ENCODE results near the gene ZSCAN22.
"Not testable (repeated sequence)": the region's sequence is repeated elsewhere in the genome, so short reads cannot be mapped to it uniquely, and the experiment has no call there.

ZSCAN22 gene

DNA sequence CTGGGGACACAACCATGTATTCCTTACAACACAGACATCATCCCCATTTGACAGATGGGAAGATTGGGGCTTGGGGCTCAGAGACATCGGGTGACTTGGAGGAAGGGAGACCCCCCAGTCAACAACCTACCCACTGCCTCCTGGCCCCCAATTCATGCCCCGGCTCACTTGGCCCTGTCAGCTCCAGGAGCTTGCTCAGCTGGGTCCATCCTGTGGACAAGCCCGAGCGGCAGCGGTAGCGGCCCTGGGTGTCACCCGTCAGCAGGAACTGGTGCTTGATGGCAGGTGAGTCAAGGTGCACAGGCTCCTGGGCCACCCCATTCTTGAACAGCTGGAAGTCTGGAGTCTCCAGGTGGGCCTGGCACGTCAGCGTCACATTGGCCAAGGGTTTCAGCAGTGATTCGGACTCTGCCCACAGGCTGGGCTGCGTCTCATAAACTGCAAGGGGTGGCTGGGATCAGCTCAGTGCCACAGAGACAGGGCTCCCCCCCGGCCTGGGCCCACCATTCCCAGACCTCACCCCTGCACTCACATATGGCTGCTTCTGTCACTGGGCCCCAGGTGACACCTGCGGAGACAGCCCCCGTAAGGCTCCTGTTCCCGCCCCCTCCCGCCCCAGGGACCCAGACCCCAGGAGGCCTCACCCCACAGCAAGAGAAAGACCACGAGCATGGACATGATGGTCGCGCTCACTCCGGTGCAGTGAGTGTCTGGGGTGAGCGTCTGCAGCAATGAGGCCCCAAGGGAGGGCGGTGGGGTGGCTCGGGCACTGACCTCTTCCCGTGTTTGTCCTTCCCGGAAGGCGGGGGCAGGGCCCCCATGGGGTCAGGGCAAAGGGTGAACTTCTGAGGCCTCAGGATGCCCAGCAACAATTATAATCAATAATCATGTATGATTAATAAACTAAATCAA, 26.2 kb downstream of the ZSCAN22 start, which contains the start of gene A1BG:
Gene A1BG, minus strand, starts transcription at position 733 of the 912 bp plus-strand sequence. Its CDS starts 55 bp downstream, at position 678.
- no peak for DNase-seq

DNA sequence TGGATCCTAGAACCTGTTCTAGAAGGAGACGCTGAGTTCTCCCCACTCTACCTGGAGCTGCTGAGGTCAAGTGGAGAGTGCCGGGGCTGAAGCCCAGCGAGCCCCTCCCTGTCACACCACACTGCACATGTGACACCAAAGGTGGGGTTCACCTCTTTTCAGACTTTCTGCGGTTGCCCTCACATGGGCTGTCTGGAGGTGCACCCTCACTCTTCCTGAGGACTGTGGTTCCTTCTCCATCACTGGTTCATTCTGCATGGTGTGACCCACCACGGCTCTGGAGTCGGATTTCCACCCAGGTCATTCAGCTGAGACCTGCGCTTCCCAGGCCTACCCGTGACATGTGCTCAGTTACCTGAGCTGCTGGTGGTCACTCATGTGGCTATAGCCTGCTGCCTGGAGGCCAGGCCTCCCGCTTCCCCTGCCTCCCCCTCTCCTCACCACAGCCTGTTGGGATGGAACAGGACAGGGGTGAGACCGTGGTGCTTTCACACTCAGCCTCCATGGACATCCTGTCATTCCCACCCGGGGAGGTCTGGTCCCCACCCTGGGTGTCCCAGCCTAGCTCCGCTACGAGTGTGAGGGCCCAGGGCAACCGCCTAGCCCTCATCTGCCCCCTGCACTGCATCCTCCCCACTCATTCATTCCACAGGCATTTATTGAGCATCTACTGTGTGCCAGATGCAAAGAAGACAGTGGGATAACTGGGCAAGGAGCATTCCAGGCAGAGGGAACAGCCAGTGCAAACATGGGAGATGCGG, 27.1 kb downstream of the ZSCAN22 start:
- no peak for DNase-seq

DNA sequence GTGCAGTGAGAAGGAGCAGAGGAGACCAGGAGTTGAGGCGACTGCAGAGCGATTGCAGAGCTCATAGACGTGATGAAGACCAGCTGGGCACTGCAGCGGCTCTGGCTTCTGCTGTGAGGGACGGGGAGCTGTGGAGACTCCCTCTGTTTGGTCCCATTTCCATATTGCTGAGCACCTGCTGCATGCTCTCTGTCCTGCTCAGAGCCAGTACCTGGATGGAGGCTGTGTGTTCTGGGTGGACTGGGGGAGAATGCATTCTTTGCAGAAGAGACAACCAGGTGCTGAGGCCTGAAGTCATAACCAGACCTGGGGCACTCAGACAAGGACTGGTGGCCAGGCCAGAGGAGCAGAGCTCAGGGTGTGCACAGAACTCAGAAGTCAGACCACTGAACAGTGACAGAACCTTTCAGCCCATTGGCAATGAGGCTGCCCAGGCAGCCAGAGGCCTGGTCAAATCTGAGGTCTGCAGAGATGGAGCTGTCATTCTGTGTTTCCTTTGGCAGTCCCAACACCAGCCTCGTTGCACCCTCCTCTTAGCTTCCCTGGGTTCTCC, 27.8 kb downstream of the ZSCAN22 start:
- no peak for DNase-seq

DNA sequence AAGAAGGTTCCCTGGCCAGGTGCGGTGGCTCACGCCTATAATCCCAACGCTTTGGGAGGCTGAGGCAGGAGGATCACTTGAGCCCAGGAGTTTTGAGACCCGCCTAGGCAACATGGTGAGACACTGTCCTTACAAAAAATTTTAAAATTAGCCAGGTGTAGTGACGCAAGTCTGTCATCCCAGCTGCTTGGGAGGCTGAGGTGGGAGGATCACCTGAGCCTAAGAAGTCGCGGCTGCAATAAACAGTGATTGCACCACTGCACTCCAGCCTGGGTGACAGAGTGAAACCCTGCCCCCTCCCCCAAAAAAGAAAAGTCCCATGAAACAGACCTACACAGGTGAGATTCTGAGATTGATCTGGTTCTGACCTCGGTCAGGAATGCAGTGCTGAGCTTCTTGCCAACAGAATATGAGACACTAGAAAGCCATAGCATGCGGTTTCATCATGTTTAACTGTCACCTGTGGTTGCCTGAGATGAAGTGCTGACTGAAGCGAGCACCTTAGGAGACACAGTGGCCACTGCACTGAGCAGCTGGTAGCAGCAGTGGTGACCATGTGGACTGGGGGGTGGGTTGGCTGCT, 28.5 kb downstream of the ZSCAN22 start:
- no peak for DNase-seq

DNA sequence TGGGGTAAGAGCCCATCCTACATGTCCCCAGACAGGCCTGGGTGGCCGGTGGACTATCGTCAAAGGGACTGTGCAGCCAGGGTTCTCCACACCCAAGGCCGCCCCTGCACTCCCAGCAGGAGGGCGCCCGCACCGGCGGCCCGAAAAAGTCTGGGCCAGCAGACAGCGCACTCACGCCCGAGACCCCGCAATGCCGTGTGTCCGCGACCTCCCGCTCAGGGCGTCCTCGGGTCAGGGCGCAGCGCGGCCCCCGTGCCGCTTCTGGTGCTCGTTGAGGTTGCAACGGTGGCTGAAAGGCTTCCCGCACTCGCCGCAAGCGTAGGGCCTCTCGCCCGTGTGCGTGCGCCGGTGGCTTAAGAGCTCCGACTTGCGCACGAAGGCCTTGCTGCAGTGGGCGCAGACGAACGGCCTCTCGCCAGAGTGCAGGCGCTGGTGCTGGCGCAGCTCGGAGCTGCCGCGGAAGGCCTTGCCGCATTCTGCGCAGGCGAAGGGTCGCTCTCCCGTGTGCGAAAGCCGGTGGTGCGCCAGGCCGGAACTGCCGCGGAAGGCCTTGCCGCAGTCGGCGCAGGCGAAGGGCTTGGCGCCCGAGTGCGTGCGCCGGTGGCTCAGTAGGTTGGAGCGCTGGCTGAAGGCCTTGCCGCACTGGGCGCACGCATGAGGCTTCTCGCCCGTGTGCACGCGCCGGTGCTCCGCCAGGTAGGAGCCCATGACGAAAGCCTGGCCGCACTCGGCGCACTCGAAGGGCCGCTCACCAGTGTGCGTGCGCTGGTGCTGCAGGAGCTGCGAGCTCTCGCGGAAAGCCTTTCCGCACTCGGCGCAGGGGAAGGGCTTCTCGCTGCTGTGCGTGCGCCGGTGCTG, 29.3 kb downstream of the ZSCAN22 start:
- DNase-seq: no peak

DNA sequence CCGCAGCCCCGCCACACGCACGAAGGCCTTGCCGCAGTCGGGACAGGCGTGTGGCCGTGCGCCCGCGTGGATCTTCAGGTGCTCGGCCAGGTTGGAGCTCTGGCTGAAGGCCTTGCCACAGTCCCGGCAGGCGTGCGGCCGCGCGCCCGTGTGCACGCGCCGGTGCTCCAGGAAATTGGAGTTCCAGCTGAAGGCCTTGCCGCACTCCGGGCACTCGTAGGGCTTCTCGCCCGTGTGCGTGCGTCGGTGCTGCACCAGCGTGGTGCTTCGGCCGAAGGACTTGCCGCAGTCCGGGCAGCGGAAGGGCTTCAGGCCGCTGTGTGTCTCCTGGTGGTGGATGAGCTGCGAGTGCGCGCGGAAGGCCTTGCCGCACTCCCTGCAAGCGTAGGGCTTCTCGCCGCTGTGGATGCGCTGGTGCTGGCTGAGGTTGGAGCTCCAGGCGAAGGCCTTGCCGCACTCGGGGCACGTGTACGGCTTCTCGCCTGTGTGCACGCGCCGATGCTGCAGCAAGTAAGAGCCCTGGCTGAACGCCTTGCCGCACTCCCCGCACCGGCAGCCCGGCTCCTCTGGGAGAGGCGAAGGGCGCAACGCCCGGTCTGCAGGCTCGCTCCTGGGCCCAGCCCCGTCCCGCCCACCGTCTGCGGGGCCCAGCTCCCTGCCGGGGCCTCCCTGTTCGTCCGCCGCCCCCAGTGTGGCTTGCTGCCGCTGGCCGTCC, 30.1 kb downstream of the ZSCAN22 start:
- no peak for DNase-seq

DNA sequence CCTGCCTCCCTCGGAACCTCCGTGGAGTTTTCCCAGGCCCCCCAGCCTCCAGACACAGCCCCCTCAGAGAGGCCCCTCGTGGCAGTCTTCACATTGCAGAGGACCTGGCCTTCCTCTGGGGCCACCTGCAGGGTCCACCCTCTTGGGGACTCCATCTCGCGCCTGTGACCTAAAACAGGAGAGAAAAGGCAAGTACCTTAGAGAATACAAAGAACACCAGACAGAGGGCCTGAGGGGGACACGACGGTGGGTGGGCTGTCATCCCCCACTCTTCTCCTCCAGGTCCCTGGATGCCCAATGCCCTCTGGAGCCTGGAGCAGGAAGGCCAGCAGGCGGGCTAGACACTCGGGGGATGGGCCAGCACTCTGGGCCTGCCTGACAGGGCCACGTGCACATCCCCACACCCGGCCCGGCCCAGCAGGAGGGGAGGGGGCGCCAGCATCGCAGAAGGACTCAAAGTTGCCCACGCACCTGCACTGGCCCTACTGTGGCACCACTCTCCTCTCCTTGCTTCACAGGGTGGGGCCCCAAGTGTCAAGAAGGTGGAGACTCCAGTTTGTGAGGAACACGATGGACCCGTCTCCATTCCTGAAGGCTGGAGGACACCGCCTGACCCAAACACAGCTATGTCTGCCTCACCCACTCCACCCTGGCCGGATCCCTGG, 30.8 kb downstream of the ZSCAN22 start:
- DNase-seq: no peak

DNA sequence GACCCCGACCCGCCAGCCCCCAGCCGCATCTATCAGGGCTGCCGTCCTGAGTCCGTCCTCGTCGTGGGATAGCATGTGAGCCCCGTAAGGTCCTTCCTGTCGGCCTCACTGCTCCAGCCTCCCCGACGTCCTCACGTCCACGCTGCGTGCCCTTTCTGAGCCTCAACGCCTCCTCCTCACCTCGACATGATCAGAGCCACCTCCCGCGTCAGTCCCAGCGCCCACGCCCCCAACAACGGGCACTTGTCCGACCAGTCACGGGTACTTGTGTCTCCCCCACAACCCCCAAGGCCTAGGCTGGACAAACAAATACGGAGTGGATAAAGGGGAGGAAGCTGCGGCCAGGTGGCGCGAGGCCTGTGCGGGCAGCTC, 35.1 kb downstream of the ZSCAN22 start:
- DNase-seq: no peak

DNA sequence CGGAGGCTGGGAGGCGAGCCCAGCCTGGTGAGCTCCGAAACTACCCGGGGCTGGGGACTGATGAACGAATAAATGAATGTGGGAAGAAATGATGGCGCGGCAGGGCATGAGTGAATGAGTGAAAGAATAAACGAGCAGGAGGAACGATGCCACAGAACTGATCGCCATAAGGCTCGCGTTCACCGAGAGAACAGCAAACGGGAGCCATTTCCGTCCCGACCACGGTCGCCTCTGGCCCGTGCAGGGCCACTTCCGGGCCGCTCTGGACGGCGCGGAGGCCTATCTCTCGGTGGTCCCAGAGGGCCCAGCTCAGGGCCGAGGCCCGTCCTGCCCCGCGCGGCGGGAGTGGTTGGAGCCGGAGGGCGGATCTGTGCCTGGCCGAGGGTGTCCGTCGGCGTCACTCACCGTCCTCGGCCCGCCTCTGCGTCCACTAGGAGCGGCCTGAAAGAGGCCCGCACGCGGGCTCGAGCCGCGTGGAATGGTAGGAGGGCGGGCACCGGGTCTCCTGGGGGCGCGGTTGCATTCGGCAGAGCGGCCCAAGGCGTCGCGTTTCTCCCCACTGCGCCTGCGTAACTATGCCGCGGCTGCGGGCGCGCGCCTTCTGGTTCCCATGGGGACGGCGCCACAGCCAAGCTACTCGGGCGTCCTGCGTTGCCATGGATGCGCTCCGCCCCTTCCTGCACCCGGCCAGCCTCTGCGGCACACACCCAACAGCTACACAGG, 35.6 kb downstream of the ZSCAN22 start, which contains the start of gene ZNF497:
Gene ZNF497, minus strand, starts transcription at position 480 of the 723 bp plus-strand sequence. CDS start 5,116 bp downstream, outside the sequence.
- DNase-seq: peak; percentile 90

DNA sequence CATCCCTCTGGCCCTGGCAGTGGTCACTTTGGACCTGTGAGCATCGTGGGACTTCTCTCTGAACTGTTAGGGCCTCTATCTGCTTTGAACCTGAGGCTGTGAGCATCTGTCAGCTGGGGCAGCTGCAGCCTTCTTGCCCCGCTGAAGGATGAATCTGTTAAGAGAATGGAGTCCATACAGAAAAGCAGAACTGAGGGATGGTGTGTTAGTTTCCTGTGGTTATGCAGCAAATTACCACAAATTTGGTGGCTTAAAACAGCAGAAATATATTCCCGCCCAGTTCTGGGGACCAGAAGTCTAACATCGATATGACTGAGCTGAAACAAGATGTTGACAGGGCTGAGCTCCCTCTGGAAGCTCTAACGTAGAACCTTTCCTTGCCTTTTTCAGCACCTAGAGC, 37.4 kb downstream of the ZSCAN22 start:
- DNase-seq: no peak

DNA sequence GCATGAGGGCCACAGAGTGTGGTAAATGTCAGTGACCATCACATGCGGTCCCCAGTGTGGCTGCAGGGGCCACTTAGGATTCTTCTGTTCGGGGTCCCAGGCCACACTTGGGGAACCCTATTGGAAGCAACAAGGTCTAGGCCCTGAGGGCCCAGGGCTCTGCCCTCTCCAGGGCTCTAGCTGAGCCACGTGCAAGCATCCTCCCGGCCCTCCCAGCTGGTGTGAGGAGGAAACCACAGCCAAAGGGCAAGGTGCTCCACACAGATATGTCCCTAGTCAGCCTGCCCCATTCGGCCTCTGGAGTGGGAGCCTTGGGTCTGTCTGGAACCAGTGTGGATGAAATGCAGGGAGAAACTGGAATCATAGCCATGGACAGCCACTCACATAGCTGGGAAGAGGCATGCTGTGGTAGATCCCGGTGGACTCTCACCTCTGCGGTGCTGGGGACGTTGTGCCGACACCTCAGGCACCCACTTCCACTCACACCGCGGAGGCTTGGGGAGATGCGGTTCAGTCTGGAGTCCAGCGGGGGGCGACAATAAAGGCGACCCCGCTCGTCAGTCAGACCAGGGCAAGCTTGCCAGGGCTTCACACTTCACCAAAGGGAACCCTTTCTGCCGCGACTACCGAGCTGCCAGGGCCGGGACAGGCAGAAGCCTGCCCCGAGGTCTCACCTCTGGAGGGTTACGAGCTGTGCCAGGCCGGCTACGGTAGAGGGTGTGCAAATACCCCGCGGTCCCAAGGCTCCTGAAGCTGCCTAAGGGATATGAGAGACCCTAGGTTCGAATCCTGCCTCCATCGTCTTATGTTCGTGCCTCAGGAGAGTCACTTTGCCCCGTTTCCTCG, 40.0 kb downstream of the ZSCAN22 start:
- no peak for DNase-seq

DNA sequence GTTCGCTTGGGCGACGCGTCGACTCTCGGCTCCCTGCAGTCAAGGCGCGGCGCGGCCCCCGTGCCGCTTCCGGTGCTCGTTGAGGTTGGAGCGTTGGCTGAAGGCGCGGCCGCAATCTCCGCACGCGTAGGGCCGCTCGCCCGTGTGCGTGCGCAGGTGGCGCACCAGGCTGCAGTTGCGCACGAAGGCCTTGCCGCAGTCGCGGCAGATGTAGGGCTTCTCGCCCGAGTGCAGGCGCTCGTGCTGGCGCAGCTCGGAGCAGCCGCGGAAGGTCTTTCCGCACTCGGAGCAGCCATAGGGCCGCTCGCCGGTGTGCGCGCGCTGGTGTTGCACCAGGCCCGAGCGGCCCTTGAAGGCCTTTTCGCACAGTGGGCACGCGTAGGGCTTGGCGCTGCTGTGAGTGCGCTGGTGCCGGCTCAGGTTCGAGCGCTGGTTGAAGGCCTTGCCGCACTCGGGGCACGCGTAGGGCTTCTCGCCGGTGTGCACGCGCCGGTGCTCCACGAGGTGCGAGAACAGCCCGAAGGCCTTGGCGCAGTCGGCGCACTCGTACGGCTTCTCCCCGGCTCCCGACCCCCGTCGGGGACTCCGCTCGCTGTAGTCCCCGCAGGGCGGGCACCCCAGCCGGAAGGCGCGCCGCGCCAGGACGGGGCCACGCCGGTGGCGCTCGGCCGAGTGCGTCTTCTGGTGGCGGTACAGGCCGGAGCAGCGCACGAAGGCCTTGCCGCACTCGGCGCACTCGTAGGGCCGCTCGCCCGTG, 41.1 kb downstream of the ZSCAN22 start:
- DNase-seq: no peak

DNA sequence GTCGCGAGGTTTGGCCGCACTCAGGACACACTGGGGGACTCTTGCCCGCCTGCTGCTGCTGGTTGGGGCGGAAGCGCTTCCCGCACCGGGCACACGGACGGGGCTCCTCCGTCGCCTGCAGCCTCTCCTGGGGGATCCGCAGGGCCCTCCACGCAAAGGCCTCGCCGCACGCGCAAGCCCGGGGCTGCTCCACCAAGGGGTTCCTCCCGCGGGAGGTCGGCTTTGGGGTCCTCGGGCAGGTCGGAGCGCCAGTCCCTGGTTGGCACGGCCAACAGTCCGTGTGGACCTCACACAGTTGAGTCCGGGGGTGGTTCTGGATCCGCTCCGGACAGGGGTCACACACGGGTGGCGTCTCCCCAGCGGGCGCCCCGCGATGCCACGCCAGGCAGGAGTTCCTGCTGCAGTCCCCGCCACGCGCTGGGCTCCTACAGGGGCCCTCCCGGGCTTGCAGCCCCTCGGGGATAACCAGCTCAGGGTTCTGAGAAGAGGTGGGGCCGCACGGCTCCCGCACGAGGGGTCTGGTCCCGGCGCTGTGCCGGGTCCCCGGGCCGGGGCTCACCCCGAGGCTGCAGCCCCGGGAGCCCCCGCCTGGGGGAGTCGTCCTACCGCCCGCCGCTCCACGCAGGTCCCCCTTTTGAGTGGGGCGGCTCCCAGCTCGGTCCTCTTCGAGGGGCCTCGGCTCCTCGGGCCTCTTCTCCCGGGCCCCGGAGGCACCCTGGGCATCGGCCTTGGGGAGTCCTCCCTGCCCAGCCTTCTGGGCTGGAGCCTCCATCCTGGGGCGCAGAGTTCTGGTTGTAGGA, 42.0 kb downstream of the ZSCAN22 start:
- DNase-seq: no peak

DNA sequence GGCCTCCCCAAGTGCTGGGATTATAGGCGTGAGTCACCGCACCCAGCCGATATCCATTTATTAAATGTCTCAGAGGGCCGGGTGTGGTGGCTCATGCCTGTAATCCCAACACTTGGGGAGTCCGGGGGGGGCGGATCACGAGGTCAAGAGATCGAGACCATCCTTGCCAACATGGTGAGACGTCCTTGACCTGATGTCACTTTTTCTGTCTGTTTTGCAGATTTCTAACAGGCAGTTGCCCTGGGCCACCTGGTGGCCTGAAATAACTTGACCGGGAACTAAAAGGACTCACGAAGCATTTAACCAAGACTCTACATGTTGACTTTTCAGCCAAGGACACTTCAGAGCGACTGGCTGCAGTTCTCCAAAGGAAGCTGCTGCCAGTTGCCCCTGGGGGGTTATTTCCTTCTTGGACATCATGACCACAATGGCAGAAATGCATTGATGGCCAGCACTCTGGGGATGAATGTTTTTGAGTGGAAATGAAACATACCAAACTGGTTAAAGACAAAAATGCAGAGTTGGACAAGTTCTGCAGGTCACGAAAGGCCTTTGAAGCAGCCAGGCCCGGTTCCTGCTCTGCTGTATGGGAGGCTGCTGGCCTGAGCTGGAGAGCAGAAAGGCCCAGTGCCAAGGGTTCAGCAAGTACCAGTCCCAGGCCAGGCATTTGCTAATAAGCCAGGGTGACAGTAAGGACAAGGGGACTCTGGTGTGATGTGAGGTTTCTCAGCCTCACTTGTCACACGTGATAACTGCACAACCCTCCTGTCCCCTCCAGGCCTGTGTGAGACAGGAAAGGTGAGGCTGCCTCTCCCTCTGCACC, 45.7 kb downstream of the ZSCAN22 start:
- no peak for DNase-seq

DNA sequence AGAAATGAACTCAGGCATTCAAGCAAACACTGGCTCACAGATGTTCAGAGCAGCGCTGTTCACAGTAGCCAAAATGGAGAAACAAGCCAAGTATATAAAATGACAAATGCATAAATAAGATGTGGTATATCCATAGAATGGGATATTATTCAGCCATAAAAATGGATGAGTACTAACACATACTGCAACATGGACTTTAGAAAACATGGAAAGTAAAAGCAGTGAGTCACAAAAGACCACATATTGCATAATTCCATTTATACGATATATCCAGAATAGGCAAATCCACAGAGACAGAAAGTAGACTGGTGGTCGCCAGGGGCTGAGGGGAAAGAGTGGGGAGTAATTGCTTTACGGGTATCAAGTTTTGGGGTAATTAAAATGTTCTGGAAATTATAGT, 47.4 kb downstream of the ZSCAN22 start:
- DNase-seq: no peak

DNA sequence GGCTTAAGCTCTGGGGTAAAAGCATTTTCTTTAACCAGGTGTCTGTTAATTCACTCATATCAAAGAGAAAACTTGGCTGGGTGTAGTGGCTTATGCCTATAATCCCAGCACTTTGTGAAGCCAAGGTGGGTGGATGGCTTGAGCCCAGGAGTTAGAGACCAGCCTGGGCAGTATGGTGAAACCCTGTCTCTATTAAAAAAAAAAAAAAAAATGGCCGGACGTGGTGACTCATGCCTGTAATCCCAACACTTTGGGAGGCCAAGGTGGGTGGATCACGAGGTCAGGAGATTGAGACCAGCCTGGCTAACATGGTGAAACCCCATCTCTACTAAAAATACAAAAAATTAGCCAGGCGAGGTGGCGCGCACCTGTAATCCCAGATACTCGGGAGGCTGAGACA, 49.9 kb downstream of the ZSCAN22 start:
- not testable (repeated sequence) for DNase-seq

DNA sequence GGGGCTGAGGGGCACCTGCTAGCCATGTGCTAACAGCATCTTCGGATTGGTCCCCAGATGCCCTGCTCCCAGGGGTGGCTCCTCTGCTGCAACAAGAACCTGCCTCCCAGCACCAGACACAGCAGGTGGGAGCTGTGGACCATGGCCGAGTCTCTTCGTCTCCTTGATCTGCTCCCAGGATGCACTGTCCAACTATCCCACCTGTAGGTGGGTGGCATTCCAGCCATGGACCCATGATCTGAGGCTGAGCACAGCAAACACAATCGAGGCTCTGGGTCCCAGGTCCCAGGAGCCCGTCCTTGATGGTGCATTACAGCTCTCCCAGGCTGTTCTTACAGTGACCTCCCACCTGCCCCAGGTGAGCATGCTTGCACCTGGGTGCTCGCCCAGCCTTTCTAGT, 52.5 kb downstream of the ZSCAN22 start:
- DNase-seq: no peak

Measured in T1000 (cell line).